GM19025 (cell line): Measurements from ENCODE around the gene GRAMD1A.

ENCODE experiments used
- ATAC-seq: cut with Tn5 transposase; IDR thresholded peaks from one replicate; pipeline ENCODE4 v1.9.1; 2021; ENCODE audit warnings: mild to moderate bottlenecking, low read depth, moderate library complexity; ENCODE audit not compliant: unreplicated experiment

The GRAMD1A gene

GRCh38 chr19:35033067-35034004 lies 33.2 kb downstream of the GRAMD1A start:
- ATAC-seq, result no peak

GRCh38 chr19:35034005-35034502 lies 33.9 kb downstream of the GRAMD1A start:
- ATAC-seq, result no peak

GRCh38 chr19:35034588-35035382 lies 34.7 kb downstream of the GRAMD1A start:
- ATAC-seq, result no peak

- no peak for ATAC-seq
Observed at GRCh38 chr19:35037716-35038622, 37.8 kb downstream of the GRAMD1A start.

- ATAC-seq, result no peak
Observed at GRCh38 chr19:35038623-35039512, 38.7 kb downstream of the GRAMD1A start.

- no peak for ATAC-seq
Observed at GRCh38 chr19:35039881-35040825, 40.0 kb downstream of the GRAMD1A start.

- ATAC-seq, result no peak
Observed at GRCh38 chr19:35040826-35041547, 40.9 kb downstream of the GRAMD1A start.

GRCh38 chr19:35041548-35042055 lies 41.5 kb downstream of the GRAMD1A start, which contains the start of gene HPN:
Gene HPN (plus strand): TSS chr19:35041721. CDS start chr19:35042507, 786 bp downstream.
- no peak for ATAC-seq

GRCh38 chr19:35042056-35042730 lies 42.1 kb downstream of the GRAMD1A start:
- ATAC-seq, result no peak

GRCh38 chr19:35042954-35043604 lies 43.0 kb downstream of the GRAMD1A start:
- ATAC-seq, result no peak

GRCh38 chr19:35043906-35044305 lies 43.8 kb downstream of the GRAMD1A start:
- ATAC-seq, result no peak

GRCh38 chr19:35044317-35045117 lies 44.4 kb downstream of the GRAMD1A start:
- ATAC-seq, result no peak

- ATAC-seq, result peak; percentile 67
Observed at GRCh38 chr19:35045667-35046300, 45.7 kb downstream of the GRAMD1A start.

GRCh38 chr19:35046461-35046860 lies 46.3 kb downstream of the GRAMD1A start:
- ATAC-seq, result no peak

- ATAC-seq, result no peak
Observed at GRCh38 chr19:35048911-35049411, 48.8 kb downstream of the GRAMD1A start.
